Vagina (tissue), 2 donors: ENCODE results near the gene CYTIP.

ENCODE experiments used
- CTCF ChIP-seq, 3 experiments: fragments of 450-650 bp in 2 of 3; fragments of 200-600 bp in 1 of 3; sonication (generic) in 1 of 3; IDR thresholded peaks; one replicate each; pipeline ENCODE4 v1.5.1; 2017 to 2019; ENCODE audit warnings: antibody characterized with exemption in 3 of 3, mild to moderate bottlenecking in 2 of 3, moderate library complexity in 2 of 3
- POLR2A ChIP-seq, 2 donors: fragments of 450-650 bp; IDR thresholded peaks; one replicate each; pipeline ENCODE4 v1.6.1; 2017; ENCODE audit warnings: antibody characterized with exemption in 2 of 2, mild to moderate bottlenecking in 2 of 2, moderate library complexity in 2 of 2

DNA sequence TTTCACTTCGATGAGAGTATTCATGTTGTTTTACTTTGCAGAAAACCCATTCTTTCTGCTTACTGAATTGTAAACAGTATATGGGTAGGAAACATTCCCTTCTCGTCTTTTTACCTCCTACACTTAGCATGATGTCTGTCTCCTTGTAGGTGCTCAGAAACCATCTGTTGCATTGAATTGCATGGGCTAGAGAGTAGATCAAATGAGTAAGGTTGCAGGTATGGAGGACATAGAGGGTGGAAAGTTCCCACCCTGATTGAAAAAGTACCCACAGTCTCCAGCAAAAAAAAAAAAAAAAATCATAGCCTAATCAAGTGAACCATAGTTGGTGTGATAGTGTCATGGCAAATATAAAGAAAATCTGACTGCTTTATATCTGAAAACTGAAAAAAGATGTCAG lies 1.7 kb downstream of the CYTIP start:
- TF ChIP-seq CTCF (IDR thresholded peaks at IDR 0.05) = no peak
- no peak for TF ChIP-seq POLR2A (IDR thresholded peaks at IDR 0.05)
